GM19035 (cell line): ENCODE measurements around the gene ARID1B.
A peak's percentile ranks its signal among the peaks of the same experiment; 100 is the strongest.

Experiments used
- ATAC-seq: cut with Tn5 transposase; IDR thresholded peaks from one replicate; pipeline ENCODE4 v1.9.1; 2021; ENCODE audit not compliant: unreplicated experiment

ARID1B gene

GRCh38 chr6:156773935-156774852 is 3.0 kb upstream of the ARID1B start:
- no peak for ATAC-seq

DNA sequence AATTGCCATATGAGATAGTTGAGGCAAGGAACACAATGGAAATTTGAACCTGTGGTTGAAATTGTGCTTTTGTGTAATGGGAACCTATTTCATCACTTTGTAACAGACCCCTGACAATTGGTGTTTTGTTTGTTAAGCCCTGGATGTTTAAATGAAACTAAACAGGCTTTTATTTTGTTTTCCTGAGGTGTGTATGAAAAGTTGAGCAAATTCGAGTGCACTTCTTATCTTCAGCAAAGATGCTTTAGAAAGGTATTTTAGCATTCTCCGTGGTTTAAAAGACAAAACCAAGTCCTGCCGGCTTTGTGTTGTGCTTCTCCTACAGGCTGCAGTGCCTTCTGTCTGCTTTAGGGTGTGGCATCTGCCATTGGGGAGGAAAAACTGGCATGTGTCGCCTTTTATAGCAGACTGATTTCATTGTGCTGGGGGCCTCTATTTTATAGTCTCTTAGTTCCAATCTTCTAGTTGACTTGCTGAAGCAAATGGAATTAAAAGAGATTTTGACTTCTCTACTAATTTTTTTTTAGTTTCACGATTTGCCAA is 2.2 kb upstream of the ARID1B start:
- no peak for ATAC-seq

DNA sequence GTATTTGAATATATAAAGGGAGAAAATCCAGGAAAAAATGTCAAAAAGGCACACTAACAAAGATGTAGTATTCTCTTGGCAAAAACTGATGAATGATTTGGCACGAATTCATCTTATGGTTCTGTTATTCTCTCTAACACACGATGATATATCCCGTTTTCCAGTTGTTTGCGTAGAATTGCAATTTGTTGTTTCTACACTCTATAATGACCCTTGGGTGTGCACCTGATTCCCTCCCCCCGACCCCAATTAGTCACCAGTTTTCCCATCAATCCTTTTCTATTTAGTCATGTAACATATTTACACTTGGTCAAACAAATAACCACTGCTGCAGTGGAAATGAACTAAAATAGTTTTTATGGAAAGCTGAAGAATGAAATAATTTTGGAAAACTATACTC is 1.5 kb upstream of the ARID1B start:
- ATAC-seq, result no peak

GRCh38 chr6:156776470-156776839 is 723 bp upstream of the ARID1B start:
- ATAC-seq, result no peak

DNA sequence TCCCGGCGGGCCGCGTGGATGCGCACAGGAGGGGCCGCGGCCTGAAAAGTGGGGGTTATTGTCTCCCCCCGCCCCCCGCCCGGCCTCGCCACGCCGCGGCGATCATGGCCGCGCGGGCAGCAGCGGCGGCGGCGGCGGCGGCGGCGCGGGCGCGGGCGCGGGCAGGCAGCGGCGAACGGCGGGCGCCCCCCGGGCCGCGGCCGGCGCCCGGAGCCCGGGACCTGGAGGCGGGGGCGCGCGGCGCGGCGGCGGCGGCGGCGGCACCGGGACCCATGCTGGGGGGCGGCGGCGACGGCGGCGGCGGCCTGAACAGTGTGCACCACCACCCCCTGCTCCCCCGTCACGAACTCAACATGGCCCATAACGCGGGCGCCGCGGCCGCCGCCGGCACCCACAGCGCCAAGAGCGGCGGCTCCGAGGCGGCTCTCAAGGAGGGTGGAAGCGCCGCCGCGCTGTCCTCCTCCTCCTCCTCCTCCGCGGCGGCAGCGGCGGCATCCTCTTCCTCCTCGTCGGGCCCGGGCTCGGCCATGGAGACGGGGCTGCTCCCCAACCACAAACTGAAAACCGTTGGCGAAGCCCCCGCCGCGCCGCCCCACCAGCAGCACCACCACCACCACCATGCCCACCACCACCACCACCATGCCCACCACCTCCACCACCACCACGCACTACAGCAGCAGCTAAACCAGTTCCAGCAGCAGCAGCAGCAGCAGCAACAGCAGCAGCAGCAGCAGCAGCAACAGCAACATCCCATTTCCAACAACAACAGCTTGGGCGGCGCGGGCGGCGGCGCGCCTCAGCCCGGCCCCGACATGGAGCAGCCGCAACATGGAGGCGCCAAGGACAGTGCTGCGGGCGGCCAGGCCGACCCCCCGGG is 637 bp downstream of the ARID1B start:
- peak; percentile 6 for ATAC-seq

DNA sequence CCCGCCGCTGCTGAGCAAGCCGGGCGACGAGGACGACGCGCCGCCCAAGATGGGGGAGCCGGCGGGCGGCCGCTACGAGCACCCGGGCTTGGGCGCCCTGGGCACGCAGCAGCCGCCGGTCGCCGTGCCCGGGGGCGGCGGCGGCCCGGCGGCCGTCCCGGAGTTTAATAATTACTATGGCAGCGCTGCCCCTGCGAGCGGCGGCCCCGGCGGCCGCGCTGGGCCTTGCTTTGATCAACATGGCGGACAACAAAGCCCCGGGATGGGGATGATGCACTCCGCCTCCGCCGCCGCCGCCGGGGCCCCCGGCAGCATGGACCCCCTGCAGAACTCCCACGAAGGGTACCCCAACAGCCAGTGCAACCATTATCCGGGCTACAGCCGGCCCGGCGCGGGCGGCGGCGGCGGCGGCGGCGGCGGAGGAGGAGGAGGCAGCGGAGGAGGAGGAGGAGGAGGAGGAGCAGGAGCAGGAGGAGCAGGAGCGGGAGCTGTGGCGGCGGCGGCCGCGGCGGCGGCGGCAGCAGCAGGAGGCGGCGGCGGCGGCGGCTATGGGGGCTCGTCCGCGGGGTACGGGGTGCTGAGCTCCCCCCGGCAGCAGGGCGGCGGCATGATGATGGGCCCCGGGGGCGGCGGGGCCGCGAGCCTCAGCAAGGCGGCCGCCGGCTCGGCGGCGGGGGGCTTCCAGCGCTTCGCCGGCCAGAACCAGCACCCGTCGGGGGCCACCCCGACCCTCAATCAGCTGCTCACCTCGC is 1.5 kb downstream of the ARID1B start:
- peak; percentile 5 for ATAC-seq

DNA sequence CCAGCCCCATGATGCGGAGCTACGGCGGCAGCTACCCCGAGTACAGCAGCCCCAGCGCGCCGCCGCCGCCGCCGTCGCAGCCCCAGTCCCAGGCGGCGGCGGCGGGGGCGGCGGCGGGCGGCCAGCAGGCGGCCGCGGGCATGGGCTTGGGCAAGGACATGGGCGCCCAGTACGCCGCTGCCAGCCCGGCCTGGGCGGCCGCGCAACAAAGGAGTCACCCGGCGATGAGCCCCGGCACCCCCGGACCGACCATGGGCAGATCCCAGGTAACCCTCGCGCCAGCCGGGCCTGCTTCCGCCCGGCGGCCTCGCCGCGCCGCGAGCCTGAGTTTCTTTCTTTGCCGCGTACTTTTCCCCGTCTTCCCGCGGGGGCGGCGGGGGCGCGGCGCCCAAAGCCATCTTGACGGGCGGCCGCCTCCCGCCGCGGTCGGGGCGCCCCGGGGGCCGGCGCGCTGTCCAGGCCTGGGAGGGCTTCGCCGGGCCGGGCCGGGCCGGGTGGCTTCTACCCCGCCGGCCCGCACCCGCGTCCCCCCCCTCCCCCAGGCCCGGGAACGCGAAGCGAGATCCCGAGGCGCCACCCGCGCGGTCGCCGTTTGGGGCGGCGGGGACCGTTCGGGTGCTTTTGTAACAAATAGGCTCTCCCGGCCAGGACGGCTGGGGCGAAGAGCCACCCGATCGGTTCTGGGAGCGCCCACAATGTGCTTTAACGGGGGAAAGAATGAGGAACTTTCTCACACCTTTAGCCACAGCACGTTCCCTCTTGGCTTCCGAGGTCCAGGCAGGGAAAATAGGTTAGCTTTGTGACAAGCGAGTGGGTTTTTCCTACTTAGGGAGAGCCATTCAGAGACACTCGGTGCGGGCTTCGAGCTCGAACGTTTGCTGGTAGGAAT is 2.3 kb downstream of the ARID1B start:
- ATAC-seq, result peak; percentile 19

DNA sequence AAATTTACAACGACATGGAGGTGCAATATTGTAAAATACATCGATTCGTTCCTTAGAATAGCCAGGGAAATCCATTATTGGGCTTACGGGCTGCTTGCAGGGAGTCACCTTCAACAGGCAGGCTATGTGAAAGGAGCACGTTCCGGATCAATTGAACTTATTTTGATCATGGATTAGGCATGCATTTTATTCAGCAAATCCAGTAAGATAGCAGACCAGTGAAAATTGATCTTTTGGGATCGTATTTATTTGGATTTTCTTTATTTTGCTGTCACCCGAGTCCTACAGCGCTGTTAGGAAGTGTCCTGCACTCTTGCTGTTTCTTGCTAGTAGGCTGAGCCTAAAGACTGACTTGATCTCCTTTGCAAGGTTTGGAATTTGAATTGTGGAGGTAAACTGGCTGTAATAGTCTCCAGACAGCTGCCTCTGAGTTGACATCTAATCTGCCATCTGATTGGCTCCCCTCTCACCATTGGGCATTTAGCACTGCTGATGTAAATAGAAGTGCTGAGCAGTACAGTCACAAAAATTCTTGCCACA is 3.0 kb downstream of the ARID1B start:
- ATAC-seq, result peak; percentile 40

DNA sequence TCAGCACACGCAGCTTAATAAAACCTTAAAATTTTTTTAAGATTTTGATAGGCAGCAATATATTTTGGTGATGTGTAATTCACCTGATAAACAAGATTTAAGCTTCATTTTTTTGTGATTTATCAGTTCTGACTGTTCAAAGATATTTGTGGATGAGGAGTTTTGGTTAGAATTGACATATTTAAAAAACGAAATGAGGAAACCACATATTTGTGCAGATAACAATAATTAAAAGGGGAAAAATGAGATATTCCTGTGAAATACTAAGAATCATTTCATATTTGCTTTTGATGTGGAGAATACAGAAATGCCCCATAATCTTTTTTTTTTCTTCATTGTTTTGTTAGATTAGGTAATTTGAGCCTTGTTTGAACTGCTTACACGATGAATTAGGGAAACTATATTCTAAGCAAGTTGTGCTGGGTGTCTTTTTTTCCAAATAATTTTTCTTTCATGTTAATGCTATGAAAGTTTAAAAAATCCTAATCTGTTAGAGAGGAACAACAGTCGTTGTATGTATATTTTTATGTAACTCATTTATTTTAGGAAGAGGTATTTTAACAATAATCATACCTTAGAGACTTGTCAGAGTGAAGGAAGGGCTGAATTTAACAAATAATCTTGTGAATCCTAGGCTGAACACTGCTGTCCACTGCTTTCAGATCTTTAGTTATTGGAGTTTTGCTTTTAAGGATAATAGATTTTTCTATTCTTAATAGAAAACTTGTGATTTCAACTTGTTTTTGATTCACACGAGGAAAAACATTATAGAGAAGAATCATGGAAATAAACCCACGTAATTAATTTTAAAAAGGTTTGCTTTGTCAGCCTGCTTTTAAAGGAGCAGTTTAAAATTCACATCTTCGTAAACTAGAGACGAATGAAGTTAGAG is 4.0 kb downstream of the ARID1B start:
- no peak for ATAC-seq

GRCh38 chr6:156781861-156782631 is 4.9 kb downstream of the ARID1B start:
- ATAC-seq, result no peak

DNA sequence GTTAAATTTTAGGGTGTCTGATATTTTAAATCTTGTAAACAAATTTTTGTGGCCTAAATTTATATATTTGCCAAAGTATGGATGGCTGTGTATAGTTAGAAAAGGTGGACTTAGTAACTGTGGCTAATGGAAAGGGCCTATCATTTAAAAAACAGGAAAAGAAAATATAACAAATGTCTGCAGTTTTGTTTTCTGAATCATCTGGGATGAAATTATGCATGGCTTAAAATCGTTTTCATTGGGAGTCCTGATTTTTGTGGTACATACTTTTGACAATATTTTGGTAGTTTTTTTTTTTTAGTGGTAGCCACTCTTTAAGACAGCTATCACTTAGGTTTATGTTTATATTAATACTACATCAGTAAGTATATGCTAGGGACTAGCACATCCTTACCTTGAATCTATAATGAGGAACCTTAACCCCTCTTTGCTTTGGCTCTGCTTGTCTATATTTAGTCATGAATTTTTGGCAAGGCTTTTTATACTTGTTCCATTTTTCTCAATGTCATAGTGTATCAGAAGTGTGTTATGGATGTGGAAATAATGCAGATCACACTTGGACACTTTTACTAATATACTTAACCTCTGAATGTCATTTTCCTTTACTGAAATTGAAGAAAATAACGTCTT is 5.6 kb downstream of the ARID1B start:
- no peak for ATAC-seq

DNA sequence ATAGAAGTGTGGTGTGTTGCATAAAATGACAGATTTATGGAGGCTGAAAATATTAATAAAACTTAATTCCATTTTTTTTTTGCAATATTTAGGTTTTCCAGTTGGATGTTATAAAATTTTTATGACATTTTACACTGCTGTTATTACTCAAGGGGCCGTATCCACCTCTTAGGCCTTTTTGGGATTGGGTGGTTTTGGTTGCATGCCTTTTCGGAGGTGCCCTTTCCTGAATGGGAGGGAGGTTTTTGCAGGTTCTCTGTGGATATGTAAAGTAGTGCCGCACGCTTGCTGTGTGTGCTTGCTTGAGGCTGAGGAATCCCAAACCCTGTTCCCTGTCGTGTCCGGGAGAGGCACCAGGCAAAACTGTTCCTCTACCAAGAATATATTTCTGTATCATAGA is 6.8 kb downstream of the ARID1B start:
- no peak for ATAC-seq

- no peak for ATAC-seq
These were observed 9.5 kb downstream of the ARID1B start for GRCh38 chr6:156786652-156787051.

DNA sequence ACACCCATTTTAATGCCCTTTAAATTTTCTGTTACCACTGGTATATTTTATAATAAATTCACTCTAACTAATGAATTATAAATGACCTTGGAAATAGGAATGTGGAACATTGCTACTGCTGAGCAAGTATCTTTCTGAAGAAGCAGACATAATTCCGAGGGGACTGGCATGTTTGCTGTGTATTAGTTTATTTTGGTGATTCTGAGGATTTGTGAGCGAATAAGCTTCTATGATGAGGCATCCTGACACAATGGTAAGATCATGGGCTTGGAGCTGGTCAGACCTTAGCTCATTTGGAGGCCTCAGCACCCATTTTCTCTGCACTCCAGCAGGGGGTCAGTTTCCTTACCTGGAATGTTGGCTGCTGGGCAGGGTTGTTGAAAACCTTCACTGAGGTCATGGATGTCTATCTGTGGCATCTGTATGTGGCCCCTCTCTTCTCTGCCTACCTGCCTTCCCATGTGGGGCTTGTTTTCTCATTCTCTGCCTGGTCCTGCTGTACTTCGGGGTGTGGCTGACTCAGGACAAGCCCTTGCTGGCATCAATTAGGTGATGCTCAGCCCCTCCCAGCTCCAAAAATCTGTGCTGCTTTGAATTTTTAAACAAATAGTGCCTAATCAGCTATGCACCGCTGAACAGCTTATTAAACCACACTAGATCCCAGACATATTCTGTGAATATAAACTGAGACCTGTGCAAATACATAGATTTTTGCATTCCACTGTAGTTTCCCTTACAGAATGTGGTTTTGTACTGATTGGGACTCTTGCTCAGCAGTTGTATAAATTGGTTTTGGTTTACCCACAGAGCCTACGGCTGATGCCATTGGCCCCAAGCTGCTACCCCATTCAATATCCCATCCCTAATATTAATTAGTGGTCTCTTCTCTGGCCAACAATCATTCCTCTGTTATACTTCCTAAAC is 10.7 kb downstream of the ARID1B start:
- ATAC-seq, result no peak

- ATAC-seq, result no peak
These were observed 12.1 kb downstream of the ARID1B start for GRCh38 chr6:156789081-156789943.
